Brain microvascular endothelial cell (primary cell): Measurements from ENCODE around the gene THYN1.
"Not testable (repeated sequence)": the region's sequence is repeated elsewhere in the genome, so short reads cannot be mapped to it uniquely, and the experiment has no call there.

Experiments
- DNase-seq: peaks from one replicate; pipeline ENCODE4 v3.0.0-alpha.2; 2020
- H3K27ac ChIP-seq: fragments of 250-450 bp; sonication (Bioruptor Pico); 2 replicates; pipeline ENCODE4 v1.5.1; 2020; ENCODE audit warnings: mild to moderate bottlenecking, moderate library complexity
- H3K27me3 ChIP-seq: fragments of 250-450 bp; sonication (Bioruptor Pico); replicated peaks from 2 replicates; pipeline ENCODE4 v1.5.1; 2020; ENCODE audit warnings: mild to moderate bottlenecking
- H3K36me3 ChIP-seq: fragments of 250-450 bp; sonication (Bioruptor Pico); replicated peaks from 2 replicates; pipeline ENCODE4 v1.5.1; 2020; ENCODE audit warnings: mild to moderate bottlenecking
- H3K4me3 ChIP-seq: 2 replicates; pipeline ENCODE4 v1.5.1; 2011; ENCODE audit warnings: low read depth, mild to moderate bottlenecking, control low read depth, low read length, moderate library complexity
- in situ Hi-C: cut with HindIII; loops from 2 replicates; pipeline ENCODE4 v1.10.0; 2017; ENCODE audit warnings: low sequenced_read_pairs, low pct_ligation_motif_present
- TF ChIP-seq, protein P1 (sequence below): IDR thresholded peaks from 2 replicates; pipeline ENCODE4 v1.5.1; 2011; ENCODE audit warnings: low read depth, mild to moderate bottlenecking, moderate library complexity, low read length, control low read depth, inconsistent platforms; ENCODE audit errors: missing control alignments

The THYN1 gene

DNA sequence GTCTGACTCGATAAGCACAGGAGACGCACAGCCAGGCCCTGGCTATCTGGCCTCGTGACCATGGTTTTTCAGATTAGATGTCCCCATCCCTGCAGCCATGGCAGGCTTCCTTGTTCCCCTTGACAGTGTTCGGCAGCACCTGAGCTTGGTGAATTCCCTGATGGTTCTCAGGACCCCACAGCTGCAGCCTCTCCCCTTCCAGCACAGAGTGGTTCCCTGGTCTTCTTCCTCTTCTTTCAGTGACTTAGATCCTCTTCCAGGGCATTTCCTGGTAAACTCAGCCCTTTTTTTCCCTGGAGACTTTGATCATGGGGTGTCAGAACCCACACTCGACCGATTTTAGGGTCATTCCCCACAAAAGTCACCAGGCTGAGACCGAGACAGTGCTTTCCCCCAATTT, 37.5 kb upstream of the THYN1 start:
- TF ChIP-seq, protein P1, sequence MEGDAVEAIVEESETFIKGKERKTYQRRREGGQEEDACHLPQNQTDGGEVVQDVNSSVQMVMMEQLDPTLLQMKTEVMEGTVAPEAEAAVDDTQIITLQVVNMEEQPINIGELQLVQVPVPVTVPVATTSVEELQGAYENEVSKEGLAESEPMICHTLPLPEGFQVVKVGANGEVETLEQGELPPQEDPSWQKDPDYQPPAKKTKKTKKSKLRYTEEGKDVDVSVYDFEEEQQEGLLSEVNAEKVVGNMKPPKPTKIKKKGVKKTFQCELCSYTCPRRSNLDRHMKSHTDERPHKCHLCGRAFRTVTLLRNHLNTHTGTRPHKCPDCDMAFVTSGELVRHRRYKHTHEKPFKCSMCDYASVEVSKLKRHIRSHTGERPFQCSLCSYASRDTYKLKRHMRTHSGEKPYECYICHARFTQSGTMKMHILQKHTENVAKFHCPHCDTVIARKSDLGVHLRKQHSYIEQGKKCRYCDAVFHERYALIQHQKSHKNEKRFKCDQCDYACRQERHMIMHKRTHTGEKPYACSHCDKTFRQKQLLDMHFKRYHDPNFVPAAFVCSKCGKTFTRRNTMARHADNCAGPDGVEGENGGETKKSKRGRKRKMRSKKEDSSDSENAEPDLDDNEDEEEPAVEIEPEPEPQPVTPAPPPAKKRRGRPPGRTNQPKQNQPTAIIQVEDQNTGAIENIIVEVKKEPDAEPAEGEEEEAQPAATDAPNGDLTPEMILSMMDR = no peak
- no peaks in the 10 kb centered on the region for H3K27me3 ChIP-seq
- no peak overlapping the region for H3K4me3 ChIP-seq
- DNase-seq = no peak
- in situ Hi-C loops = no loop called here
- no peaks in the 10 kb centered on the region for H3K36me3 ChIP-seq
- H3K27ac ChIP-seq = no peak overlapping the region

DNA sequence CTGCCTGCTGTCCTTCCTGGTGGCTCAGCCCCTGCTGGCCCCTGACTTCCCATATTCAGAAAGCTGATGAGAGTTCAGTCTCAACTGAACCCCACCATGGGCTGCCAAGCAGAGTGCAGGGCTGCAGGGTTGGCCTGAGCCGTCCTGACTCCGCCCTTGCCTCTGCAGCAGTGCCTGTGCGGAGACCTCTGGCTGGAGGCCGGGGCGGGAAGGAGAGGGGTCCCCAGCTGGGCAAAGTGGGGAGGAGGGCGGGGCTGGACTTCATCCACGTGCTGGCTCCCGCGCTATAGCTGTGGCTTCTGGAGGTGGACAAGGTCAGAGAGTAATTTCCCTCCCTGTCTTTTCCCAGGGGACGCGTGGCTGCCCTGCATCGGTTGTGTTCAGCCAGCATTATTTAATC, 36.6 kb upstream of the THYN1 start:
- in situ Hi-C loops = no loop called here
- Histone ChIP-seq H3K27ac (no peak overlapping the region), H3K36me3 (no peaks in the 10 kb centered on the region), H3K27me3 (no peaks in the 10 kb centered on the region), H3K4me3 (no peak overlapping the region)
- DNase-seq = no peak
- TF ChIP-seq, protein P1 = no peak

DNA sequence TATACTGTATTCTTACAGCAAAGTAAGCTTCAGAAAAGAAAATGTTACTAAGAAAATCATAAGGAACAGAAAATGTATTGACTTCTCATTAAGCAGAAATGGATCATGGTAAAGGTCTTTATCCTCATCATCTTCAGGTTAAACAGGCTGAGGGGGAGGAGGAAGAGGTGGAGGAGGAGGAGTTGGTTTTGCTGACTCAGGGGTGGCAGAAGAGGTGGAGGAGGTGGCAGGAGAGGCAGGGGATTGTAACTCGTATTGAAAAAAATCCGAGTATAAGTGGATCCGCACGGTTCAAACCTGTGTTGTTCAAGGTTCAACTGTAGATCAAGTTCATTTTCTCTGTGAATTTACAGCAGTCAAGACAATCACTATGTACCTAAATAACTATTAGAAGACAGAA, 36.0 kb upstream of the THYN1 start:
- H3K36me3 ChIP-seq = no peaks in the 10 kb centered on the region
- no peaks in the 10 kb centered on the region for H3K27me3 ChIP-seq
- in situ Hi-C loops = no loop called here
- DNase-seq = no peak
- TF ChIP-seq, protein P1 = no peak
- H3K4me3 ChIP-seq = no peak overlapping the region
- no peak overlapping the region for H3K27ac ChIP-seq

DNA sequence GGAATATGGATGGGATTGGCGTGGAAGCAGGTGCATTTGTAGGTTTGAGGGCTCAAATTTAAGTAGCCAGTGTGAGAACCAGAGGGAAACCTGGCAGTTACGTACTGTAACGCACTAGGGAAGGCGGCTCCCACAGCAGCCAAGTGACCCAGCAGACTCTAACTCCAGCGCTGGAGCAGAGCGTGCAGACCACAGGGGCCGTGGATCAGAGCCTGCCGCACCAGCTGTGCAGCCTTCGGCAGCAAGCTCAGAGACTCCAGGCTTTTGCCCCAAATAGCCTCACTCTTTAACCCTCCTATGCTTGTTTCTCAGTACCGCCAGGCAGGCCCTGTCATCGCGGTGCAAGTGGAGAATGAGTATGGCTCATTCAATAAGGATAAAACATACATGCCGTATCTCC, 35.3 kb upstream of the THYN1 start:
- Histone ChIP-seq H3K27me3 (no peaks in the 10 kb centered on the region), H3K36me3 (no peaks in the 10 kb centered on the region), H3K27ac (no peak overlapping the region), H3K4me3 (no peak overlapping the region)
- in situ Hi-C loops = no loop called here
- TF ChIP-seq, protein P1 = no peak
- no peak for DNase-seq

DNA sequence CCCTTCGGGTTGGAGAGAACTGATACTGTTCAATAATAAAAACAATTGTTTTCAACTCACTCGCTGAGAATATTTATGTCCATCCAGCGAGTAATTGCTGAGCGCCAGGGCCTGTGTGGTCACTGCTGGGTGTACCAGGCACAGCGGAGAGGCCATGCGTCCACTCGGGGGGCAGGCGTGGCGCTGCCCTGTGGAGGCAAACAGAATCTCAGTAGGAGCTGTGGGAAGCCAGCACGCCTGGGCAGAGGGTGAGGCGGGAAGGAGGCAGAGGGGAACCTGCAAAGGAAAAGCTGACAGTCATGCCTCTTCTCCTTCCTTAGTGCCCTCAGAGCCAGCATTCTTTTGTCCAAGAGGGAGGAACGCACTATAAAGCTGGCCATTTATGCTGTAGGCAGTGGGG, 34.4 kb upstream of the THYN1 start:
- DNase-seq = no peak
- Histone ChIP-seq H3K4me3 (no peak overlapping the region), H3K36me3 (no peaks in the 10 kb centered on the region), H3K27me3 (no peaks in the 10 kb centered on the region), H3K27ac (no peak overlapping the region)
- TF ChIP-seq, protein P1 = no peak
- in situ Hi-C loops = no loop called here

DNA sequence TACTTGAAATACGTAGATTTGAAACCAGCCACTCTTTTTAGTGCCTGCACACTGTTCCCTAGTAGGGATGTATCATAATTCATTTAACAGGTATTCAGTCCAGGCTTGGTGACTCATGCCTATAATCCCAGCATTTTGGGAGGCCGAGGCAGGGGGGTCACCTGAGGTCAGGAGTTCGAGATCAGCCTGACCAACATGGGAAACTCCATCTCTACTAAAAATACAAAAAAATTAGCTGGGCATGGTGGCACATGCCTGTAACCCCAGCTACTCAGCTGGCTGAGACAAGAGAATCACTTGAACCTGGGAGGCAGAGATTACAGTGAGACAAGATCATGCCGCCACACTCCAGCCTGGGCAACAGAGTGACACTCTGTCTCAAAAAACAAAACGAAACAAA, 31.2 kb upstream of the THYN1 start:
- H3K27me3 ChIP-seq, in situ Hi-C loops, H3K27ac ChIP-seq, DNase-seq, H3K36me3 ChIP-seq, H3K4me3 ChIP-seq: not testable (repeated sequence)
